Trophoblast cell (in vitro differentiated cells and primary cell): ENCODE data around the gene KRTAP10-9.

Experiments
- DNase-seq, 2 donors: peaks; one replicate each; pipeline ENCODE4 v3.0.0-alpha.2; 2016
- H2AFZ ChIP-seq: 2 replicates; pipeline ENCODE4 v1.6.1; 2013; ENCODE audit warnings: low read length, moderate library complexity, mild to moderate bottlenecking; ENCODE audit not compliant: insufficient read depth, poor library complexity
- H2AK5ac ChIP-seq: 2 replicates; pipeline ENCODE4 v1.6.1; 2013; ENCODE audit warnings: mild to moderate bottlenecking, low read length
- H2BK120ac ChIP-seq: 2 replicates; pipeline ENCODE4 v1.6.1; 2013; ENCODE audit warnings: low read length, mild to moderate bottlenecking, moderate library complexity; ENCODE audit not compliant: insufficient read depth, poor library complexity
- H2BK12ac ChIP-seq: 2 replicates; pipeline ENCODE4 v1.6.1; 2013; ENCODE audit warnings: mild to moderate bottlenecking, low read length, moderate library complexity
- H2BK5ac ChIP-seq: 2 replicates; pipeline ENCODE4 v1.6.1; 2013; ENCODE audit warnings: low read length, low read depth, moderate library complexity, mild to moderate bottlenecking; ENCODE audit not compliant: poor library complexity
- H3K14ac ChIP-seq: 2 replicates; pipeline ENCODE4 v1.6.1; 2013; ENCODE audit warnings: mild to moderate bottlenecking, low read length
- H3K18ac ChIP-seq: 2 replicates; pipeline ENCODE4 v1.6.1; 2013; ENCODE audit warnings: mild to moderate bottlenecking, low read length
- H3K23ac ChIP-seq: 2 replicates; pipeline ENCODE4 v1.6.1; 2013; ENCODE audit warnings: low read length
- H3K27ac ChIP-seq: 2 replicates; pipeline ENCODE4 v1.5.1; 2013; ENCODE audit warnings: low read depth, mild to moderate bottlenecking, inconsistent platforms, low read length, moderate library complexity
- H3K27me3 ChIP-seq: 2 replicates; pipeline ENCODE4 v1.6.1; 2013; ENCODE audit warnings: inconsistent platforms, mild to moderate bottlenecking, low read length, moderate library complexity; ENCODE audit not compliant: insufficient read depth
- H3K36me3 ChIP-seq, 2 experiments: 1 replicate in 1 of 2; 2 replicates in 1 of 2; pipeline ENCODE4 v1.6.1; 2013; ENCODE audit warnings: low read length in 2 of 2, mild to moderate bottlenecking in 2 of 2, moderate library complexity in 1 of 2; ENCODE audit not compliant: insufficient read depth in 2 of 2, control insufficient read depth in 1 of 2
- H3K4ac ChIP-seq: 2 replicates; pipeline ENCODE4 v1.6.1; 2013; ENCODE audit warnings: low read depth, mild to moderate bottlenecking, low read length, moderate library complexity
- H3K4me1 ChIP-seq, 2 experiments: 1 replicate in 1 of 2; 2 replicates in 1 of 2; pipeline ENCODE4 v1.6.1; 2013; ENCODE audit warnings: low read length in 2 of 2, mild to moderate bottlenecking in 2 of 2, moderate library complexity in 1 of 2; ENCODE audit not compliant: insufficient read depth in 2 of 2, control insufficient read depth in 1 of 2
- H3K4me2 ChIP-seq: 2 replicates; pipeline ENCODE4 v1.6.1; 2013; ENCODE audit warnings: inconsistent platforms, mild to moderate bottlenecking, low read length, moderate library complexity
- H3K4me3 ChIP-seq: 2 replicates; pipeline ENCODE4 v1.5.1; 2013; ENCODE audit warnings: mild to moderate bottlenecking, low read depth, low read length, inconsistent platforms
- H3K79me1 ChIP-seq: one replicate; pipeline ENCODE4 v1.6.1; 2013; ENCODE audit warnings: low read length
- H3K79me2 ChIP-seq: 2 replicates; pipeline ENCODE4 v1.6.1; 2013; ENCODE audit warnings: low read length, mild to moderate bottlenecking; ENCODE audit not compliant: control insufficient read depth, insufficient read depth, poor library complexity
- H3K9ac ChIP-seq: 2 replicates; pipeline ENCODE4 v1.6.1; 2013; ENCODE audit warnings: mild to moderate bottlenecking, low read length
- H3K9me3 ChIP-seq: 2 replicates; pipeline ENCODE4 v1.6.1; 2013; ENCODE audit warnings: low read depth, mild to moderate bottlenecking, control low read depth, inconsistent platforms, low read length; ENCODE audit not compliant: insufficient read depth
- H4K12ac ChIP-seq: 2 replicates; pipeline ENCODE4 v1.6.1; 2013; ENCODE audit warnings: low read depth, mild to moderate bottlenecking, low read length, moderate library complexity
- H4K8ac ChIP-seq: 2 replicates; pipeline ENCODE4 v1.6.1; 2013; ENCODE audit warnings: low read depth, mild to moderate bottlenecking, low read length, moderate library complexity
- H4K91ac ChIP-seq: one replicate; pipeline ENCODE4 v1.6.1; 2013; ENCODE audit warnings: low read depth, mild to moderate bottlenecking, low read length, moderate library complexity
- WGBS: extraction: QIAGEN DNeasy Blood & Tissue Kit; methylation state at CpG from one replicate; pipeline ENCODE4 v1.1.7; 2013; ENCODE audit warnings: missing lambda C conversion rate; ENCODE audit not compliant: insufficient read length, insufficient coverage; ENCODE audit errors: extremely low coverage; 5-methylcytosine and 5-hydroxymethylcytosine counted together

Gene KRTAP10-9

DNA sequence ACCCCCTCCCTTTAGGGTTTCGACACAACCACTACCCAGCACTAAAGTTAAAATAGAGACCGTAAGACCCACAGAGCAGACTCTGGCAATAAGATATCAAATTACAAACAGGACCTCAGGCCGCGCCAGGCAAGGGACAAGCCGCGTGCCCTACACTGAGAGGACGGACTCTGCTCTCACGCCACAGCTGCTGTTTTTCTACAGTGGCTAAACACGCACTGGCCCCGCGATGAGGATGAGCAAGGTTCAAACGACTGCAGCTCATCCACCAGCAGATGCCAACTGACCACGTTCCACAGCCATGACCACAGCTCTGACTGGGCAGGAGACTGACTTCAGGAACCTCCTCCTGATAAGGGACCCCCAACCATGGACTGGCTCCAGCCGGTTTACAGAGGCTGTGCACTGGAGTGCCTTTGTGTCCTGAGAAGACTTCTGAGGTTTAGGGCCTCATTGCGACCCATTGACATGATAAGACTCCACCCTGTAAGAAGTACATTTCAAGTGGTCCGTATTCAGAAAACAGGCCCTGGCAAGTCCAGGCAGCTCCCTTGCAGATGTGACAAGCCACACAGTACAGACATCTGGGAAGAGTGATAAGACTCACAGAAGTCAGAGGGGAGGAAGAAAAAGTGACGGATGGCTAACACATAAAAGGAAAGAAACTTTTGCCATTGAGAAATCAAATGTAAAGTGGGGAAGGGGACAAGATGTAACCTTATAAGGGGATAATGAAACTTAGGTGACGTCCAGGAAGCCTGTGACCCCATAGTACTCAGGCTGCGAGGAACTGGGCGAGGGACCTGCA lies 33.1 kb upstream of the KRTAP10-9 start:
- Histone ChIP-seq H3K23ac (no peak overlapping the region), H4K12ac (peak overlapping the region; percentile 47), H4K91ac (peak overlapping the region; percentile 69), H2AFZ (no peak overlapping the region), H3K14ac (peak overlapping the region; percentile 66), H3K18ac (no peak overlapping the region), H3K27ac (no peak overlapping the region), H2BK5ac (peak overlapping the region; percentile 1), H3K9ac (no peak overlapping the region), H3K79me1 (peaks cover 10% of the 10 kb centered on the region), H3K27me3 (no peaks in the 10 kb centered on the region), H4K8ac (peak overlapping the region; percentile 5), H3K4ac (no peak overlapping the region), H3K79me2 (no peaks in the 10 kb centered on the region), H2AK5ac (no peak overlapping the region), H3K36me3 (no peaks in the 10 kb centered on the region), H2BK120ac (peak overlapping the region; percentile 8), H3K4me3 (no peak overlapping the region), H3K4me2 (no peak overlapping the region), H3K9me3 (peaks cover 4% of the 10 kb centered on the region), H2BK12ac (peak overlapping the region; percentile 16), H3K4me1 (peaks cover 3 to 17% of the 10 kb centered on the region in 2 experiments)
- WGBS: no CpG with 5 or more reads among the region's 20 CpGs
- peak; percentile 28 to 44 for DNase-seq

DNA sequence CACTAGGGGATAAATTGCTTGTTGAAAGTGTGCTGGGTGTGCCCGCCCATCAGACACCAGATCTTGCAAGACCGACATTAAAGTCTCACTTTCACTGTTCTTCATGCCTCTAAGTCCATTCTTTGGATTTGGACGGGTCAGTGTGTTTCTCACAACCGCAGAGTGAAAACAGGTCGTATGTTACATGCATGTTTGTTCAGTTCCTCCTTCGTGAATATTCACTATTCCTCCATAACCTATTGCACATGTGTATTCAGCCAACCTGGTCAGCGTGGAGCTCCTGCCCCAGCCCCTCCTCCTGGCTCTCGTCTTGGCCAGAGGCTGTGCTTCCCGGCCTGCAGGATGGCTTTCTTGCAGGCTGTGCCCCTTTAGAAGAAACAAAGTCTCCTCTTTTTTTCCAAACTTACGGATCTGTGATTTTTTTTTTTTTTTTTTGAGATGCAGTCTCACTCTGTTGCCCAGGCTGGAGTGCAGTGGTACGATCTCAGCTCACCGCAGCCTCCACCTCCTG lies 32.4 kb upstream of the KRTAP10-9 start:
- Histone ChIP-seq H3K4me1 (peaks cover 3 to 17% of the 10 kb centered on the region in 2 experiments), H3K4ac (no peak overlapping the region), H2BK12ac (peak overlapping the region; percentile 27), H3K9me3 (peaks cover 4% of the 10 kb centered on the region), H4K12ac (no peak overlapping the region), H2BK120ac (peak overlapping the region; percentile 7), H3K4me2 (no peak overlapping the region), H2AFZ (no peak overlapping the region), H3K14ac (no peak overlapping the region), H3K23ac (no peak overlapping the region), H2BK5ac (no peak overlapping the region), H3K4me3 (no peak overlapping the region), H2AK5ac (no peak overlapping the region), H3K27ac (no peak overlapping the region), H3K18ac (no peak overlapping the region), H3K79me1 (peaks cover 10% of the 10 kb centered on the region), H4K91ac (peak overlapping the region; percentile 69), H3K27me3 (no peaks in the 10 kb centered on the region), H3K36me3 (no peaks in the 10 kb centered on the region), H3K79me2 (no peaks in the 10 kb centered on the region), H3K9ac (no peak overlapping the region), H4K8ac (no peak overlapping the region)
- WGBS: no CpG with 5 or more reads among the region's 12 CpGs
- DNase-seq: no peak

DNA sequence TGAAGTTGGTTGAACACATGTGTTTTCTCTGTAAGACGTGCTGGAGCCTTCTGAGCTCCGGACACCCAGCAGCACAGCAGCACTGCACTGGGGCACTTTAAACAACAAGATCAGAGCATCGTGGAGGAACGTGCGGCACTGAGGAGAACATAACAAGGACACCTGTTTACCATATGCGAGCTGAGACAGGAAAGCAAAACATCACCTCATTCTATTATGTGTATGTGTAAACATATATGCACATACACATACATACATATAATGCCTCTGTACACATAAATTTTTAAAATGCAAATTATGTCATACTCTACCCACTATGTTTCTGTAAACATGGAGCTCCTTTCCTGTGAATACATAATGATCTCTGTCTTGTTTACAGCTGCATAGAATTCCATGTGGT lies 31.4 kb upstream of the KRTAP10-9 start:
- Histone ChIP-seq H3K4ac (no peak overlapping the region), H3K4me2 (no peak overlapping the region), H3K4me1 (peaks cover 3 to 17% of the 10 kb centered on the region in 2 experiments), H3K18ac (no peak overlapping the region), H4K8ac (no peak overlapping the region), H3K9me3 (peaks cover 2% of the 10 kb centered on the region), H2AFZ (no peak overlapping the region), H3K27me3 (no peaks in the 10 kb centered on the region), H2BK12ac (no peak overlapping the region), H3K27ac (no peak overlapping the region), H3K36me3 (no peaks in the 10 kb centered on the region), H3K14ac (no peak overlapping the region), H2AK5ac (no peak overlapping the region), H2BK120ac (no peak overlapping the region), H3K79me1 (peaks cover 10% of the 10 kb centered on the region), H3K79me2 (no peaks in the 10 kb centered on the region), H3K23ac (no peak overlapping the region), H4K91ac (no peak overlapping the region), H2BK5ac (no peak overlapping the region), H3K4me3 (no peak overlapping the region), H3K9ac (no peak overlapping the region), H4K12ac (no peak overlapping the region)
- DNase-seq: no peak
- no CpG with 5 or more reads among the region's 6 CpGs for WGBS

DNA sequence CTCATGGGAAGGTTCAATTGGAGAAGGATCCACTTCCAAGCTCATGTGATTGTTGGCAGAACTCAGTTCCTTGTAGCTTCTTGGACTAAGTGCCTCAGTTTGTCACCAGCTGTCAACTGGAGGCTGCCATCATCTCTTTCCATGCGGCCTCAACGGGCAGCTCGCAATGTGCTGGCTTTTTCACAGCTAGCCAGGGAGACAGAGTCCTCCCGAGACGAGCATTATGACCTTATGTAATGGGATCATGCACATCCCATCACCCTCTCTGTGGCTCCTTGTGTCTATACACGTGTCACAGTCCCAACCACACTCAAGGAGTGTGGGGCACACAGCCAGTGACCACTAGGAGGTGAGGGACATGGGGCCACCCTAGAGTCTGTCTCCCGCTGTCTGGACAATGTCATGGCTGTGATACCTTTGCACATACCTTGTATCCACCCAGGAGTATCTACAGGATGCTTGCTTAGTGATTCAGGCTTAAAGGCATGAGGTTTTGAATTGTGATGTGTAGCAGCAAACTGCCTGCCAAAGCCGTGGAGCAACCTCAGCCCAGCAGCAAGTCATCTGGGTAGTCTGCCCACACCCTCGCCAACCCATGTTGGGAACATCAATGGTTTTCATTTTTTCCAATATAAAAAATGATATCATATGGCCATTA lies 30.7 kb upstream of the KRTAP10-9 start:
- H3K4ac ChIP-seq: no peak overlapping the region
- no peak overlapping the region for H4K12ac ChIP-seq
- no peak overlapping the region for H4K91ac ChIP-seq
- H3K4me3 ChIP-seq: no peak overlapping the region
- peaks cover 10% of the 10 kb centered on the region for H3K79me1 ChIP-seq
- peaks cover 3 to 17% of the 10 kb centered on the region in 2 experiments for H3K4me1 ChIP-seq
- peaks cover 2% of the 10 kb centered on the region for H3K9me3 ChIP-seq
- no peak overlapping the region for H3K27ac ChIP-seq
- no peak overlapping the region for H2BK12ac ChIP-seq
- H4K8ac ChIP-seq: no peak overlapping the region
- H3K23ac ChIP-seq: no peak overlapping the region
- DNase-seq: peak in 1 of 2 donors; percentile 44
- H3K18ac ChIP-seq: no peak overlapping the region
- no CpG with 5 or more reads among the region's 9 CpGs for WGBS
- H3K14ac ChIP-seq: no peak overlapping the region
- H3K36me3 ChIP-seq: no peaks in the 10 kb centered on the region
- no peak overlapping the region for H3K9ac ChIP-seq
- no peaks in the 10 kb centered on the region for H3K79me2 ChIP-seq
- H2AK5ac ChIP-seq: no peak overlapping the region
- no peaks in the 10 kb centered on the region for H3K27me3 ChIP-seq
- H3K4me2 ChIP-seq: no peak overlapping the region
- no peak overlapping the region for H2BK5ac ChIP-seq
- H2BK120ac ChIP-seq: no peak overlapping the region
- H2AFZ ChIP-seq: no peak overlapping the region
